Fibroblast of lung (primary cell): ENCODE data around the gene TM4SF5. TPM values are rescaled to one million over a fixed set of nuclear protein-coding genes. Genes with fewer than 3 reads are reported as not detected.

ENCODE experiments used
- DNase-seq, 2 donors: peaks; one replicate each; pipeline versions ENCODE4 v3.0.0 to v3.0.0-alpha.2; 2010; ENCODE audit warnings: low read depth in 2 of 2
- H2AFZ ChIP-seq: 2 replicates; pipeline ENCODE4 v1.5.1; 2012; ENCODE audit warnings: low read length, control low read depth, inconsistent platforms
- H3K27ac ChIP-seq: 2 replicates; pipeline ENCODE4 v1.5.1; 2011; ENCODE audit warnings: low read length, control low read depth; ENCODE audit not compliant: insufficient read depth
- H3K27me3 ChIP-seq: 2 replicates; pipeline ENCODE4 v1.5.1; 2011; ENCODE audit warnings: mild to moderate bottlenecking, low read length; ENCODE audit not compliant: control insufficient read depth, insufficient read depth
- H3K36me3 ChIP-seq: 2 replicates; pipeline ENCODE4 v1.5.1; 2011; ENCODE audit warnings: low read length; ENCODE audit not compliant: control insufficient read depth, insufficient read depth
- H3K4me1 ChIP-seq: 2 replicates; pipeline ENCODE4 v1.5.1; 2011; ENCODE audit warnings: low read length; ENCODE audit not compliant: control insufficient read depth, insufficient read depth; ENCODE audit errors: extremely low read depth
- H3K4me2 ChIP-seq: 2 replicates; pipeline ENCODE4 v1.5.1; 2011; ENCODE audit warnings: low read length, control low read depth; ENCODE audit not compliant: insufficient read depth; ENCODE audit errors: extremely low read depth
- H3K4me3 ChIP-seq, 4 experiments: fragments of 200-600 bp in 1 of 4; sonication (generic) in 1 of 4; replicated peaks in 1 of 4; 2 replicates each; pipeline ENCODE4 v1.5.1; 2011 to 2016; ENCODE audit warnings: low read length in 4 of 4, low read depth in 3 of 4, mild to moderate bottlenecking in 3 of 4, control low read depth in 2 of 4, inconsistent platforms in 1 of 4, mixed read lengths in 1 of 4; ENCODE audit not compliant: insufficient read depth in 1 of 4; ENCODE audit errors: control extremely low read depth in 1 of 4
- H3K79me2 ChIP-seq: 2 replicates; pipeline ENCODE4 v1.5.1; 2012; ENCODE audit warnings: mild to moderate bottlenecking, low read length, inconsistent platforms; ENCODE audit not compliant: control insufficient read depth, insufficient read depth
- H3K9ac ChIP-seq: 2 replicates; pipeline ENCODE4 v1.5.1; 2011; ENCODE audit warnings: mild to moderate bottlenecking, low read length, control low read depth; ENCODE audit not compliant: insufficient read depth
- H3K9me3 ChIP-seq: 2 replicates; pipeline ENCODE4 v1.5.1; 2012; ENCODE audit warnings: low read depth, low read length; ENCODE audit not compliant: control insufficient read depth, insufficient read depth
- H4K20me1 ChIP-seq: 2 replicates; pipeline ENCODE4 v1.5.1; 2011; ENCODE audit warnings: low read length; ENCODE audit not compliant: control insufficient read depth, insufficient read depth; ENCODE audit errors: extremely low read depth
- EZH2 ChIP-seq: IDR thresholded peaks from 2 replicates; pipeline ENCODE4 v1.5.1; 2012; ENCODE audit warnings: low read length, control low read depth, mild to moderate bottlenecking; ENCODE audit errors: missing control alignments
- polyA plus RNA-seq, 2 donors: library from polyadenylated mRNA; depleted of rRNA in 1 of 2; stranded (reverse) in 1 of 2; unstranded in 1 of 2; fragments of >200 nt; gene quantifications; 2 replicates each; pipeline ENCODE4 v1.2.1, GENCODE V29; 2011 to 2012; ENCODE audit warnings: missing spikeins in 1 of 2
- total RNA-seq: library from RNA; depleted of rRNA; stranded (reverse); fragments of >200 nt; gene quantifications from 2 replicates; pipeline ENCODE4 v1.2.1, GENCODE V29; 2014
- TF ChIP-seq, protein P1 (sequence below), 2 donors: IDR thresholded peaks in 1 of 2; conservative IDR thresholded peaks in 1 of 2; 1 replicate in 1 of 2; 2 replicates in 1 of 2; pipeline ENCODE4 v1.5.1; 2011 to 2012; ENCODE audit warnings: low read length in 2 of 2, control low read depth in 1 of 2, inconsistent platforms in 1 of 2, low read depth in 1 of 2, mild to moderate bottlenecking in 1 of 2

TM4SF5 gene
- total and polyA plus RNA-seq, 2 donors (not counting 1 experiment from before 2014, with no cell fraction given) = not detected

DNA sequence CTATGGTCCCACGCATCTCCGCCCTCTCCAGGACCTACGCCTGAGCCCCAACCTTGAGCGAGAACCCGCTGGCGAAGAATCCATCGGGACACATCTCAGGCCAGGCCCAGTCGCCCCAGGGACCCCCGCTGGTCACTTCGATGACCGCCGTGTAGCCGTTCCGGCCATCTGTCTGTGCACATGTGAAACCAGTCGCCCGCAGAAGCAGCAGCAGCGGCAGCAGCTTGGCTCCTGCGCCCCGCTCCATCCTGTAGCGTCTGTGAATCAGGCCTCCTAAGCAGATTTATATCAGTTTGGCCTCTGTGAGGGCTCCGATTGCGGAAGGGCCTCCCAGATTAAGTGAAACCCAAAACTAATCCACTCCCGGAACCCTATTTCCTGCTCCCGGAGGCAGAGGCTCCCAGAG lies 14.4 kb downstream of the TM4SF5 start, which contains the start of gene VMO1:
Gene VMO1, minus strand, starts transcription at position 259 of the 406 bp plus-strand sequence. Its CDS starts 12 bp downstream, at position 247.
- no peaks in the 10 kb centered on the region for H3K79me2 ChIP-seq
- peak in 1 of 2 donors; percentile 22 for DNase-seq
- H3K4me3 ChIP-seq = peak within 1 kb of the TSS; percentile 5 to 33 (median 16)
- no peaks in the 10 kb centered on the region for H3K36me3 ChIP-seq
- no peaks in the 10 kb centered on the region for H4K20me1 ChIP-seq
- H3K27me3 ChIP-seq = peaks cover 5% of the 10 kb centered on the region
- no peak within 1 kb of the TSS for H3K27ac ChIP-seq
- H3K9ac ChIP-seq = no peak within 1 kb of the TSS
- H3K9me3 ChIP-seq = no peaks in the 10 kb centered on the region
- peaks cover 8% of the 10 kb centered on the region for H3K4me1 ChIP-seq
- TF ChIP-seq, protein P1, sequence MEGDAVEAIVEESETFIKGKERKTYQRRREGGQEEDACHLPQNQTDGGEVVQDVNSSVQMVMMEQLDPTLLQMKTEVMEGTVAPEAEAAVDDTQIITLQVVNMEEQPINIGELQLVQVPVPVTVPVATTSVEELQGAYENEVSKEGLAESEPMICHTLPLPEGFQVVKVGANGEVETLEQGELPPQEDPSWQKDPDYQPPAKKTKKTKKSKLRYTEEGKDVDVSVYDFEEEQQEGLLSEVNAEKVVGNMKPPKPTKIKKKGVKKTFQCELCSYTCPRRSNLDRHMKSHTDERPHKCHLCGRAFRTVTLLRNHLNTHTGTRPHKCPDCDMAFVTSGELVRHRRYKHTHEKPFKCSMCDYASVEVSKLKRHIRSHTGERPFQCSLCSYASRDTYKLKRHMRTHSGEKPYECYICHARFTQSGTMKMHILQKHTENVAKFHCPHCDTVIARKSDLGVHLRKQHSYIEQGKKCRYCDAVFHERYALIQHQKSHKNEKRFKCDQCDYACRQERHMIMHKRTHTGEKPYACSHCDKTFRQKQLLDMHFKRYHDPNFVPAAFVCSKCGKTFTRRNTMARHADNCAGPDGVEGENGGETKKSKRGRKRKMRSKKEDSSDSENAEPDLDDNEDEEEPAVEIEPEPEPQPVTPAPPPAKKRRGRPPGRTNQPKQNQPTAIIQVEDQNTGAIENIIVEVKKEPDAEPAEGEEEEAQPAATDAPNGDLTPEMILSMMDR (conservative IDR thresholded peaks at IDR 0.05 in 1 of 2, IDR thresholded peaks at IDR 0.05 in 1 of 2; ENCODE audit: low read depth in 1 of 2, low read length in 2 of 2) = no peak
- no peak for TF ChIP-seq EZH2
- H2AFZ ChIP-seq = peak within 1 kb of the TSS; percentile 49
- peak within 1 kb of the TSS; percentile 78 for H3K4me2 ChIP-seq

- Histone ChIP-seq H3K27me3 (peaks cover 5% of the 10 kb centered on the region), H3K36me3 (no peaks in the 10 kb centered on the region), H3K79me2 (no peaks in the 10 kb centered on the region), H3K9ac (no peak overlapping the region), H3K27ac (no peak overlapping the region), H3K4me2 (peak overlapping the region; percentile 78), H2AFZ (no peak overlapping the region), H3K4me1 (peaks cover 8% of the 10 kb centered on the region), H3K4me3 (peak overlapping the region in 2 of 4 experiments; percentile 16 to 33), H3K9me3 (no peaks in the 10 kb centered on the region), H4K20me1 (no peaks in the 10 kb centered on the region)
- no peak for DNase-seq
- no peak for TF ChIP-seq EZH2
- TF ChIP-seq, protein P1 (conservative IDR thresholded peaks at IDR 0.05 in 1 of 2, IDR thresholded peaks at IDR 0.05 in 1 of 2; ENCODE audit: low read depth in 1 of 2, low read length in 2 of 2) = no peak
Measured at GRCh38 chr17:4786516-4786915, 14.8 kb downstream of the TM4SF5 start.

DNA sequence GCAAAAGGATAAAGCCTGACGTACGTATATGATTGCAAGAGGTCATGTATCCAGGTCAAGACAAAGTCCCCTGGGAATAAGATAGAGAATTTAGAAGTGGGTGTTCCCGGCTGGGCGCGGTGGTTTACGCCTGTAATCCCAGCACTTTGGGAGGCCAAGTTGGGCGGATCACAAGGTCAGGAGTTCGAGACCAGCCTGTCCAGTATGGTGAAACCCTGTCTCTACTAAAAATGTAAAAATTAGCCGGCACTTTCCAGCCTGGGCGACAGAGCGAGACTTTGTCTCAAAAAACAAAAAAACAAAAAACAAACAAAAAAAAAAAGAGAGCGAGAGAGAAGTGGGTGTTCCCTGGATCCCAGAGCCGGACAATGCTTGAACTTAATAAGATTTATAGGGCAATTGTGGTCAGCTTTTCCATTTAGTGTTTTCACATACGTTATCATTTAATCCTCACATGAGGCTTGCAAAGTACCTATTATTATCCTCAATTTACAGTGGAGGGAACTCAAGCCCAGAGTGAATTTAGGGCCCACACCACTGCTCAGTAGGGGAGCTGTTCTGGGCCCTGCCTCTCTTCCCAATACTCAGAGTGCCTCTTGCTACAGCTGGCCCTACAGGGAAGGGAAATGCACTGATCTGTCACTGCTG lies 16.6 kb downstream of the TM4SF5 start:
- Histone ChIP-seq H3K9ac (no peak overlapping the region), H3K27me3 (peaks cover 3% of the 10 kb centered on the region), H3K4me3 (no peak overlapping the region), H2AFZ (no peak overlapping the region), H4K20me1 (no peaks in the 10 kb centered on the region), H3K36me3 (no peaks in the 10 kb centered on the region), H3K27ac (no peak overlapping the region), H3K4me2 (no peak overlapping the region), H3K9me3 (no peaks in the 10 kb centered on the region), H3K79me2 (no peaks in the 10 kb centered on the region), H3K4me1 (peaks cover 8% of the 10 kb centered on the region)
- peak in 1 of 2 donors; percentile 26 for DNase-seq
- TF ChIP-seq, protein P1 (conservative IDR thresholded peaks at IDR 0.05 in 1 of 2, IDR thresholded peaks at IDR 0.05 in 1 of 2; ENCODE audit: low read depth in 1 of 2, low read length in 2 of 2) = no peak
- TF ChIP-seq EZH2 = no peak
